Stomach (tissue), 4 donors: ENCODE results near the gene BCR.

ENCODE experiments used
- POLR2AphosphoS5 ChIP-seq, 3 donors: sonication (generic); formaldehyde crosslinking; IDR thresholded peaks; one replicate each; pipeline ENCODE4 v1.6.1; 2016; ENCODE audit warnings: antibody characterized with exemption in 3 of 3
- TF ChIP-seq, protein P1 (sequence below), 7 experiments: fragments of 450-650 bp in 4 of 7; fragments of 200-600 bp in 3 of 7; sonication (generic) in 3 of 7; IDR thresholded peaks; one replicate each; pipeline ENCODE4 v1.5.1; 2016 to 2019; ENCODE audit warnings: antibody characterized with exemption in 7 of 7, control low read depth in 2 of 7, mild to moderate bottlenecking in 1 of 7

- TF ChIP-seq, protein P1, sequence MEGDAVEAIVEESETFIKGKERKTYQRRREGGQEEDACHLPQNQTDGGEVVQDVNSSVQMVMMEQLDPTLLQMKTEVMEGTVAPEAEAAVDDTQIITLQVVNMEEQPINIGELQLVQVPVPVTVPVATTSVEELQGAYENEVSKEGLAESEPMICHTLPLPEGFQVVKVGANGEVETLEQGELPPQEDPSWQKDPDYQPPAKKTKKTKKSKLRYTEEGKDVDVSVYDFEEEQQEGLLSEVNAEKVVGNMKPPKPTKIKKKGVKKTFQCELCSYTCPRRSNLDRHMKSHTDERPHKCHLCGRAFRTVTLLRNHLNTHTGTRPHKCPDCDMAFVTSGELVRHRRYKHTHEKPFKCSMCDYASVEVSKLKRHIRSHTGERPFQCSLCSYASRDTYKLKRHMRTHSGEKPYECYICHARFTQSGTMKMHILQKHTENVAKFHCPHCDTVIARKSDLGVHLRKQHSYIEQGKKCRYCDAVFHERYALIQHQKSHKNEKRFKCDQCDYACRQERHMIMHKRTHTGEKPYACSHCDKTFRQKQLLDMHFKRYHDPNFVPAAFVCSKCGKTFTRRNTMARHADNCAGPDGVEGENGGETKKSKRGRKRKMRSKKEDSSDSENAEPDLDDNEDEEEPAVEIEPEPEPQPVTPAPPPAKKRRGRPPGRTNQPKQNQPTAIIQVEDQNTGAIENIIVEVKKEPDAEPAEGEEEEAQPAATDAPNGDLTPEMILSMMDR (IDR thresholded peaks at IDR 0.05), result no peak
- TF ChIP-seq POLR2AphosphoS5 (IDR thresholded peaks at IDR 0.05), result no peak
Observed at GRCh38 chr22:23266780-23267179, 86.5 kb downstream of the BCR start.
